Measurements from ENCODE around the gene MORN5.

Gene MORN5

GRCh38 chr9:122179054-122179689 lies 19.5 kb downstream of the MORN5 start:
- no peak for TF ChIP-seq CTCF (IDR thresholded peaks at IDR 0.05)

GRCh38 chr9:122179690-122180074 lies 20.0 kb downstream of the MORN5 start:
- no peak for TF ChIP-seq CTCF (IDR thresholded peaks at IDR 0.05)

- no peak for TF ChIP-seq CTCF (IDR thresholded peaks at IDR 0.05)
Observed at GRCh38 chr9:122180633-122181032, 20.9 kb downstream of the MORN5 start.

GRCh38 chr9:122183501-122183900 lies 23.8 kb downstream of the MORN5 start:
- no peak for TF ChIP-seq CTCF (IDR thresholded peaks at IDR 0.05)

- no peak for TF ChIP-seq CTCF (IDR thresholded peaks at IDR 0.05)
Observed at GRCh38 chr9:122184551-122184950, 24.8 kb downstream of the MORN5 start.

GRCh38 chr9:122186301-122186700 lies 26.6 kb downstream of the MORN5 start:
- no peak for TF ChIP-seq CTCF (IDR thresholded peaks at IDR 0.05)

- no peak for TF ChIP-seq CTCF (IDR thresholded peaks at IDR 0.05)
Observed at GRCh38 chr9:122186777-122187470, 27.2 kb downstream of the MORN5 start.

Data from LNCAP (cell line).